Activated naive CD8-positive, alpha-beta T cell (primary cell): ENCODE results near the gene KCNMB2.

Experiments
- H3K27ac Mint-ChIP-seq: one replicate; pipeline ENCODE4 v1.8.0; 2021; ENCODE audit warnings: mixed read lengths
- H3K27me3 Mint-ChIP-seq: one replicate; pipeline ENCODE4 v1.8.0; 2021; ENCODE audit warnings: mixed read lengths
- H3K36me3 Mint-ChIP-seq: one replicate; pipeline ENCODE4 v1.8.0; 2021; ENCODE audit warnings: mixed read lengths
- H3K4me1 Mint-ChIP-seq: one replicate; pipeline ENCODE4 v1.8.0; 2021; ENCODE audit warnings: low read depth, mixed read lengths
- H3K4me3 Mint-ChIP-seq: one replicate; pipeline ENCODE4 v1.8.0; 2021; ENCODE audit warnings: mild to moderate bottlenecking, mixed read lengths
- H3K9me3 Mint-ChIP-seq: one replicate; pipeline ENCODE4 v1.8.0; 2021; ENCODE audit warnings: low read depth, mixed read lengths

Gene KCNMB2

DNA sequence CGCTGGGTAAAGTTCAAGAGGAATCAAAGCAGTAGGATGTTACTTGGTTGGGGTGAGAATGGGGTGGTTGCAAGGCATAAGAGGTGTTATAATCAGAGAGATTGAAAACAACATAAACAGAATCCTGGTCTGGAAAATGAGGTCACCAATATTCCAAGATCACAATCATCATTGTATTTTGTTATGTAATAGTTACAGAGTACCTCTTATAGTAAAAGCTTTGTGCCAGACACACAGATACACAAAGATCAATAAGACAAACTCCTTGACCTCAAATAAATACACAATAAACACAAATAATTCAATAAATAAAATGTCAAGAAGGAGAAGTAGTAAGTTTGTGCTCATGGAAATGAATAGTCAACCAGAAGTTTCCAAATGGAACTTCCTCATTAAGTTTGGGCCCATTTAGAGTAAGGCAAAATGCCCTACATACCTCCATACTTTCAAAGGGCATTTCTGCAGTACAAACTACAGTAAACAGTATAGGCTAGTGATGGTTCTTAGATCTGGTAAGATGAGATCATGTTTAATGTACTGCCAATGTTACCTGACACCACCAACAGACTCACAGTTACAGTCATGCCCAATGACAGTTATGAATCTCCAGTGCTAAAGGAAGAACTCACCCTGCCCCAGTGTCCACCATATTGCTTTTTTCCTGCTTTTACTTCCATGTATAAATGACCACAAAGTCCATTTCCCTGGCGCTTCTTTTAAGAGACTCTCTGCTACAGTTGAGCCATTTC lies 93.4 kb downstream of the KCNMB2 start:
- Mint-ChIP-seq H3K4me3 (no peak overlapping the region), H3K27me3 (no peaks in the 10 kb centered on the region), H3K9me3 (peaks cover 6% of the 10 kb centered on the region), H3K27ac (no peak overlapping the region), H3K4me1 (no peaks in the 10 kb centered on the region), H3K36me3 (no peaks in the 10 kb centered on the region)

DNA sequence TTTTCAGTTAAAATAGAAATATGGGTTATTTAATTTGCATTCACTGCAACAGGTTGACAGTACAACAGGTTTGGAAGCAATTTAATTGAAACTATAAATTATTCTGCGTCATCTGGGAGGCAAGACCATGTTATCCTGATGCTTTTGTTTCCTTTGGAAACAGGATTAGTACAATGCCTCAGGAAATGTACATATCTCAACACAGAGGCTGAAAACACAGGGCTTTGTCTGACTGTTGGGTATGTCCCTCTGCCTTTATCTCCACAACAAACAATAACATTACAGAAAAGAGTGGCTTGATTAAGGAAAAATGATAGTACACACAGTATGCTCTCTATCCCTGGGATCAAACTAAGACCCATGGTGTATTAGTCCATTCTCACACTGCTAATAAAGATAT lies 95.7 kb downstream of the KCNMB2 start:
- H3K4me3 Mint-ChIP-seq: no peak overlapping the region
- H3K4me1 Mint-ChIP-seq: no peaks in the 10 kb centered on the region
- H3K27me3 Mint-ChIP-seq: no peaks in the 10 kb centered on the region

GRCh38 chr3:178634975-178635374 lies 98.7 kb downstream of the KCNMB2 start:
- H3K36me3 Mint-ChIP-seq: no peaks in the 10 kb centered on the region
- H3K27ac Mint-ChIP-seq: no peak overlapping the region
- H3K9me3 Mint-ChIP-seq: peaks cover 6% of the 10 kb centered on the region
- no peaks in the 10 kb centered on the region for H3K4me1 Mint-ChIP-seq
- no peak overlapping the region for H3K4me3 Mint-ChIP-seq
- peaks cover 2% of the 10 kb centered on the region for H3K27me3 Mint-ChIP-seq

More for the DNA sequence above, 95.7 kb downstream of the KCNMB2 start:
- Mint-ChIP-seq H3K36me3 (no peaks in the 10 kb centered on the region), H3K9me3 (peaks cover 6% of the 10 kb centered on the region), H3K27ac (no peak overlapping the region)

GRCh38 chr3:178637802-178638201 lies 101.6 kb downstream of the KCNMB2 start:
- Mint-ChIP-seq H3K27me3 (peaks cover 2% of the 10 kb centered on the region), H3K36me3 (no peaks in the 10 kb centered on the region), H3K4me3 (no peak overlapping the region), H3K4me1 (no peaks in the 10 kb centered on the region), H3K9me3 (no peaks in the 10 kb centered on the region), H3K27ac (no peak overlapping the region)

GRCh38 chr3:178645503-178645902 lies 109.3 kb downstream of the KCNMB2 start:
- peaks cover 9% of the 10 kb centered on the region for H3K9me3 Mint-ChIP-seq
- peaks cover 8% of the 10 kb centered on the region for H3K27me3 Mint-ChIP-seq
- H3K36me3 Mint-ChIP-seq: no peaks in the 10 kb centered on the region
- H3K4me3 Mint-ChIP-seq: no peak overlapping the region
- no peak overlapping the region for H3K27ac Mint-ChIP-seq
- H3K4me1 Mint-ChIP-seq: no peaks in the 10 kb centered on the region

DNA sequence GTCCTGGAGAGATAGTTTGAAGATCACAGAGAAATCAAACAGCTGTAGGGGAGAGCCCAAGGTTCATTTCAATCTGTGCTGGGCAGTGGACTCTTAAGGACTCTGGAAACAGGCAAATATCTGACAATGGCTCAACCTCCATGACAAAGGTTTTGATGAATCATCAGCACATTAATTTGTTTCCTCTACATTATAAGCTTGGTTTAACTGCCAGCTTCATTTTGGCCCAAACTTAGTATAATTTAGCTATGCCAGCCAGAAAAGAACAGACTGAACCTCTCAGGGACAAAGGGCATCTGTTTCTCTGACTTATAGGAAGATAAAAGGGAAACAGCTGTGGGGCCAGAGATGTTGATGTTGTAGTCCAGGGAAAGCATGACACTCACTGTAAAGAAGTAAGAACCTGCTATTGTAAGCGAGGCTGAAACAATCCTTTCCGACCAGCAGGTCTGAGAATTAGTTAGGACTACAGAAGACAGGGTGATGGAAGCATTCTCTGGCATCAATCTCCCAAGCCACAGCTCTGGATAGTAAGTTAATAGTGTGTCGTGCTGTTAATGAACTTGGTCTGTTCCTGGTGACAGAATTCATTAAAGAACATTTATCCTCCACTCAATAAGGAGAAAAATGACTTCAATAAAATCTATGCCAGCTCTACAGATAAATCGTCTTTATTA lies 110.1 kb downstream of the KCNMB2 start:
- H3K4me1 Mint-ChIP-seq: no peaks in the 10 kb centered on the region
- peaks cover 13% of the 10 kb centered on the region for H3K9me3 Mint-ChIP-seq
- no peak overlapping the region for H3K4me3 Mint-ChIP-seq
- peaks cover 8% of the 10 kb centered on the region for H3K27me3 Mint-ChIP-seq
- H3K36me3 Mint-ChIP-seq: no peaks in the 10 kb centered on the region
- H3K27ac Mint-ChIP-seq: no peak overlapping the region

DNA sequence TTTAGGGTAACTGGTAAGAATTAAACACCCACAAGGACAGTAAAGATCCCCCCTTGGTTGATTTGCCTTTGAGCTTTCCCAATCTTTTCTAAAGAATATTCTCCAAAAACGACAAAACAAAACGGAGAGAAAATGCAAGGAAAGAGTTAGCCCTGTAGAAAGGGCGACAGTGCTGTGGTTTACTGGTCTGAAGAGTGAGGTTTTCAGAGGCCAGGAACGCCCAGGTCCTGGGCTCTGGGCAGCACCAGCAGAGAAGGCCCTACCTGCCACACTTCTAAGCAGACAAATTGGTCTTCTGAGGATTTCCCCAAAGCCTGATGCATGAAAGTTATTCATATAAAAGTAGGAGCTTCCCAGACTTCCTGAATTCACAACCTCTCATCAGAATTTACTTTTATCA lies 119.3 kb downstream of the KCNMB2 start:
- H3K27me3 Mint-ChIP-seq: no peaks in the 10 kb centered on the region
- H3K36me3 Mint-ChIP-seq: no peaks in the 10 kb centered on the region
- peaks cover 7% of the 10 kb centered on the region for H3K9me3 Mint-ChIP-seq
- H3K4me3 Mint-ChIP-seq: no peak overlapping the region
- H3K27ac Mint-ChIP-seq: no peak overlapping the region
- no peaks in the 10 kb centered on the region for H3K4me1 Mint-ChIP-seq

DNA sequence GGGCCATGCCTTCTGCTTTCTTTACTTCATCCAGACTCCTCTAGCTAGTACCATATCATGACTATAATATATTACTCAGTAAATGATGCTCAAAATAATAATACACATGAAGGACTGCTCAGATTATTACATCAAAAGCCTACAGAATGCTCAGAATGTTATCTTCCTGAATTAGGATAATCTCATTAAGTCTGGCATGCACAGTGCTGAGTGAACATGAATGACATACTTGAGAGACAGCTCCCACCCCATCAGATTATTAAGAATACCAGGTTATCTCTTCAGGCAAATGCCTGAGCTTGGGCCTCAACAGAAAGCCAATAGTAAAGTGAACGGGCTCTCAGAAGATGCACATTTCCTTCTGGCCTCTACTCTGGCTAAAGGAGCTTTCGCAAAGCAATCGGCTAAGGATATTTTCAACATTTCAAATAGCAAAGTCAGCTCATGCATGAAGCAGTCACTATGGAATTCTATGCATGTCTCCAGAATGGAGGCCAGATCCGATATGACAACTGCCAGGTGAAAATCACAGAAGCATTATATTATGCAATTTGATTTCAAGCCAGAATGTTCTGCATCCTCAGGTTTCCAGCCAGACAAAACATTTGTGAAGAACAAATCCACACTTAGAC lies 122.6 kb downstream of the KCNMB2 start:
- H3K4me1 Mint-ChIP-seq: no peaks in the 10 kb centered on the region
- H3K9me3 Mint-ChIP-seq: peaks cover 3% of the 10 kb centered on the region
- no peaks in the 10 kb centered on the region for H3K36me3 Mint-ChIP-seq
- no peak overlapping the region for H3K27ac Mint-ChIP-seq
- H3K27me3 Mint-ChIP-seq: no peaks in the 10 kb centered on the region
- H3K4me3 Mint-ChIP-seq: no peak overlapping the region

GRCh38 chr3:178663201-178663934 lies 127.1 kb downstream of the KCNMB2 start:
- Mint-ChIP-seq H3K9me3 (no peaks in the 10 kb centered on the region), H3K27ac (no peak overlapping the region), H3K4me3 (no peak overlapping the region), H3K36me3 (no peaks in the 10 kb centered on the region), H3K4me1 (no peaks in the 10 kb centered on the region), H3K27me3 (no peaks in the 10 kb centered on the region)

DNA sequence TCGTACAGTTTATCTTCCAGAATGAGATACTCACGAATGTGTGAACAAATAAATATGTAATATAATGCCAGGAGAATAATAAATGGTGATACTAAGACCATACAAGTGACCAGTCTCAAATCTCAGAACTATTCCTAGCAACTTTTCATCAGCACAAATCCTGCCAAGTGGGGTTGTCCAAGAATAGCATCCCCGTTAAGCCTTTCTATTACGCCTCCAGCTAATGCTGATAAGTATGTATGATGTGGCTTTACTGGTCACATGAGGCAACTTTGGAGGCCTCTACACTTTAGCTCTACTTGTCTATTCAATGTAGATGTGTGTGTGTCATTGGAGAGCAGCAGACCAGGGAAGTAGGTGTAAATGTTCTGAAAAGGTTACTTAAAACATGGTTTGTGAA lies 129.5 kb downstream of the KCNMB2 start:
- Mint-ChIP-seq H3K27me3 (no peaks in the 10 kb centered on the region), H3K36me3 (no peaks in the 10 kb centered on the region), H3K27ac (no peak overlapping the region), H3K4me3 (no peak overlapping the region), H3K9me3 (no peaks in the 10 kb centered on the region), H3K4me1 (peaks cover 7% of the 10 kb centered on the region)

- peaks cover 7% of the 10 kb centered on the region for H3K4me1 Mint-ChIP-seq
- no peak overlapping the region for H3K27ac Mint-ChIP-seq
- H3K9me3 Mint-ChIP-seq: no peaks in the 10 kb centered on the region
- no peaks in the 10 kb centered on the region for H3K36me3 Mint-ChIP-seq
- no peaks in the 10 kb centered on the region for H3K27me3 Mint-ChIP-seq
- H3K4me3 Mint-ChIP-seq: no peak overlapping the region
Measured at GRCh38 chr3:178669022-178669601, 132.9 kb downstream of the KCNMB2 start.

DNA sequence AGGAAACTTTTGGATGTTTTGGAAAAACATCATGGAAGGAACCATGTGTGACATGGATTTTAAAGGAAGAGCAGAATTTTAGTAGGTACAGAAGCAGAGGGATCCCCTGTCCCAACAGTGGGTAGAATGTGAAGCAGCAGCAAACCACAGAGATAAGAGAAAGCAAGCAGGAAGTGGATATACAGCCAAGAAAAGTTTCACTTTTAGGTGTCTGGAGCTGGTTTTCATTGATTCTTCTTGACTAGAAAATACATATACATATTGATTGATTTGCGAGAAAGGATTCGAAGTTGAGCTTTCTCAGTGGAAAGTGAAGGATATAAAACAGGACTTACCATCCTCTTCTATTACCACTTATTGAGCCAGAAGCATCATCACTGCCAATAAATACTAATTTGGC lies 133.5 kb downstream of the KCNMB2 start:
- H3K36me3 Mint-ChIP-seq: no peaks in the 10 kb centered on the region
- H3K27me3 Mint-ChIP-seq: no peaks in the 10 kb centered on the region
- H3K4me3 Mint-ChIP-seq: no peak overlapping the region
- peaks cover 7% of the 10 kb centered on the region for H3K4me1 Mint-ChIP-seq
- H3K9me3 Mint-ChIP-seq: no peaks in the 10 kb centered on the region
- H3K27ac Mint-ChIP-seq: no peak overlapping the region

DNA sequence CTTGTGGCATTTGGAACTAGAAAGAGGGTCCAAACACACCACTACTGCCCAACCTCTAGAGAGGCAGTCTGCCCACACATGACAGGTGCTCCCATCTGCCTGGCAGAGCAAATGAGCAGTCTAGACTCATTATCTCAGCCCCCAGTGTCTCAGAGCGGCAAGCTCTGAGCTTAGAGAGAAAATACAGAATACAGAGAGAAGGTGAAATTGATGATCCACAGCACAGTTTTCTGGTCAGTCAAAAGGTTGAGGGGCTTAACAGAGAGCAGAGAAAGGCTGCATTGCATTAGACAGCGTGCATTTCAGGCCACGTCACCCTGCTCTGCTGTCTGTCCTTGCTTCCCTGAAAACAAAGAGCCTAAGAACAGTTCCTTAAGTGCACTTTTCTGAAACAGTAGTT lies 135.1 kb downstream of the KCNMB2 start:
- Mint-ChIP-seq H3K27me3 (no peaks in the 10 kb centered on the region), H3K4me1 (peaks cover 7% of the 10 kb centered on the region), H3K9me3 (no peaks in the 10 kb centered on the region), H3K27ac (no peak overlapping the region), H3K36me3 (no peaks in the 10 kb centered on the region), H3K4me3 (no peak overlapping the region)

DNA sequence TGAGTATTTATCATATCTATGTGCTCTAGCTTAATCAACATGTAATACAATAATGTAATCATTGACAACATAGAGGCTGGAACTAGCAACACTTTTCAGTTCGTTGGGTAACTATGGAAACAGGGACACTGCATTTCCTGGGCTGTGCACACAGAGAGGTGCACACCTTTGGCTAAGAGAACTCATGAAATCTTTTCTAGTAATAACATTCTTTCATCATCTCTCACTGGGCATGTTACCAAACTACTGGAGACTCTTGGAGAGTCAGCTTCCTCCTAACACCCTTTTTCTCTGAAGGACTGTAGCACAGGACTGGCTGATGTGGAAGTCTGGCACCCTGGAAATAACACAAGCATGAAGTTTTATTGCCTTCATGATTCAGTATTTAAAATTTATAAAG lies 135.6 kb downstream of the KCNMB2 start:
- no peaks in the 10 kb centered on the region for H3K36me3 Mint-ChIP-seq
- H3K27ac Mint-ChIP-seq: no peak overlapping the region
- H3K9me3 Mint-ChIP-seq: no peaks in the 10 kb centered on the region
- no peak overlapping the region for H3K4me3 Mint-ChIP-seq
- H3K27me3 Mint-ChIP-seq: no peaks in the 10 kb centered on the region
- peaks cover 7% of the 10 kb centered on the region for H3K4me1 Mint-ChIP-seq

GRCh38 chr3:178672275-178672674 lies 136.0 kb downstream of the KCNMB2 start:
- Mint-ChIP-seq H3K27me3 (no peaks in the 10 kb centered on the region), H3K9me3 (no peaks in the 10 kb centered on the region), H3K27ac (no peak overlapping the region), H3K4me3 (no peak overlapping the region), H3K36me3 (no peaks in the 10 kb centered on the region), H3K4me1 (peaks cover 7% of the 10 kb centered on the region)
